C4-2B (cell line): ENCODE measurements around the gene HS3ST5.

Experiments
- H3K27ac ChIP-seq: fragments of 450-650 bp; 2 replicates; pipeline ENCODE4 v1.5.1; 2017
- ZFX ChIP-seq: fragments of 450-650 bp; IDR thresholded peaks from 2 replicates; pipeline ENCODE4 v1.6.1; 2017
- TF ChIP-seq, protein P1 (sequence below): fragments of 450-650 bp; conservative IDR thresholded peaks from 2 replicates; pipeline ENCODE4 v1.5.1; 2017; ENCODE audit warnings: mild to moderate bottlenecking

HS3ST5 gene

DNA sequence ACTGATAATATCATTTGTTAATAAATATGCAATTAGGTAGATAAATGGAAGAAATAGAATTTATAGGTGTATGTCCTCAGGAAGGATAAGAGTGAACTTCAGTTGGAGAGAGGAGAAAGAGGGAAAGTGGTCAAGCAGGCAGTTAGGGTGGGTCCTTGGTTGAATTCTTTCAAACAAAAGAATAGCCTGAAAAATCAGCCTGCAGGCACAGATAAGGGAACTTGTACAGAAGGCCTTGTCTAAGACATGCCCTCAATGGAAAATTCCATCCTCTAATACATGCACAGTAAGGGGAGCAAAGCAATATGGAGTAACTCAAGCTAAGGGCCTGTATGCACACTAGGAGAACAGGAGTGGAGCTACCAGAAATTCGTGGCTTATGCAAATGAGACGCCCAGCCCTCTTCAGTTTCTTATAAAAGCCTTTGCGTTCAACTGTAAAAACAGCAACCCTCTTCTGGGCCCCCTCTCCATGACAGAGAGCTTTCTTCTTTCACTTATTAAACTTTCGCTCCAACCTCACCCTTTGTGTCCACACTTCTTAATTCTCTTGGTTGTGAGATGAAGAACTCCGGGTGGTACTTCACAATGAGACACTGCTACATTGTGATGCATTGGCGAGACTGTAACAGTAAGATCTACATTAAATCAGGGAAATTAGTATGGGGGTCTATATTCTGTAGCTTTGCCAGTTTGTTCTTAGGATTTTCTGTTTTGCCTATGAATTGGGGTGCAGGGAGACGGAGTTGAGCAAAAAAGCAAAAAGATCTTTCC, 147.0 kb downstream of the HS3ST5 start:
- no peak for TF ChIP-seq ZFX
- TF ChIP-seq, protein P1, sequence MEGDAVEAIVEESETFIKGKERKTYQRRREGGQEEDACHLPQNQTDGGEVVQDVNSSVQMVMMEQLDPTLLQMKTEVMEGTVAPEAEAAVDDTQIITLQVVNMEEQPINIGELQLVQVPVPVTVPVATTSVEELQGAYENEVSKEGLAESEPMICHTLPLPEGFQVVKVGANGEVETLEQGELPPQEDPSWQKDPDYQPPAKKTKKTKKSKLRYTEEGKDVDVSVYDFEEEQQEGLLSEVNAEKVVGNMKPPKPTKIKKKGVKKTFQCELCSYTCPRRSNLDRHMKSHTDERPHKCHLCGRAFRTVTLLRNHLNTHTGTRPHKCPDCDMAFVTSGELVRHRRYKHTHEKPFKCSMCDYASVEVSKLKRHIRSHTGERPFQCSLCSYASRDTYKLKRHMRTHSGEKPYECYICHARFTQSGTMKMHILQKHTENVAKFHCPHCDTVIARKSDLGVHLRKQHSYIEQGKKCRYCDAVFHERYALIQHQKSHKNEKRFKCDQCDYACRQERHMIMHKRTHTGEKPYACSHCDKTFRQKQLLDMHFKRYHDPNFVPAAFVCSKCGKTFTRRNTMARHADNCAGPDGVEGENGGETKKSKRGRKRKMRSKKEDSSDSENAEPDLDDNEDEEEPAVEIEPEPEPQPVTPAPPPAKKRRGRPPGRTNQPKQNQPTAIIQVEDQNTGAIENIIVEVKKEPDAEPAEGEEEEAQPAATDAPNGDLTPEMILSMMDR, result no peak
- no peak overlapping the region for H3K27ac ChIP-seq

DNA sequence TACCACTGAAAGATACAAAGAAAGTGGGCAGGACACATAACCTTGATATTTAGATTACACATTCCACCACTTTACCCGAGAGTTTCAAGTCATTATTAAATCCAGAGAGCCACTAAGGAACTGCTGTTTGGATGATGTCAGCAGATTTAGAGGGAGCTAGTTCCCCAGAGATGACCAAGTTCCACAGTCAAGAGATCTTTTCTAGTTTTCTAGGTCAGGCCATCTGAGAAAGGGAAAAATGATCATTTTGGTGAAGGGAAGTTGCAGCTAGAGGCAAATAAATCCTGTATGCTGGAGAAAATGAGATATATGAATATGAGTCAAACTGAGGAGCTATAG, 147.8 kb downstream of the HS3ST5 start:
- TF ChIP-seq, protein P1, result no peak
- no peak for TF ChIP-seq ZFX
- no peak overlapping the region for H3K27ac ChIP-seq

DNA sequence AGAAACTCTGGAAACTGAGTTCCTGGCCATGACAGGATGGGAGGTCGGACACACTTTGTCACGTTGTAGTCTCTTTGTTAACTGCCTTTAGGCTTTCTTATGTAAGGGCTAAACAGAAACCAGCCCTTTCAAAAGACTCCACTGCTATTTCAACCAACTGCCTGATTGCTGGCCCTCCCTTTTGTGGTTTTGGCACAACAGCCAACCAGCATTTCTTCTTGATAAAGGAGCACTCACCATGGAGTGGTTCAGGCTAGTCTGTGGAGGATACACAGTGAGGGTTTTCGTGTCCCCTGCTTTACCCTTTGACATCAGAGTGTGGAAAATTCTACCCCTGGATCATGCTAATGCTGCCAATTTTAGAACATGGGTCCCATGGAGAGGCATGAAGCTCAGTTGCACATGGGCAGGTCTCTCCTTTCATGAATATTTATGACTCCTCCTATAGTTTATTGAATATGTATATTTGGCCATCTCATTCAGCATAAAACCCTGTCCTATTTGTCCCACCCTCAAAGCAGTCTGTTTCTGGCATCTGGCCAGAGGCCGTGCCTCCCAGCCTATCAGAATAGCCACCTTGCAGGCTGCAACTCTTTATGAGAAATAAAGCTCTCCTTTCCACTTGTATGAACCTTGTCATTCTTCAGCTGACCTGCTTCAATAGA, 148.3 kb downstream of the HS3ST5 start:
- TF ChIP-seq, protein P1, result no peak
- no peak for TF ChIP-seq ZFX
- no peak overlapping the region for H3K27ac ChIP-seq

DNA sequence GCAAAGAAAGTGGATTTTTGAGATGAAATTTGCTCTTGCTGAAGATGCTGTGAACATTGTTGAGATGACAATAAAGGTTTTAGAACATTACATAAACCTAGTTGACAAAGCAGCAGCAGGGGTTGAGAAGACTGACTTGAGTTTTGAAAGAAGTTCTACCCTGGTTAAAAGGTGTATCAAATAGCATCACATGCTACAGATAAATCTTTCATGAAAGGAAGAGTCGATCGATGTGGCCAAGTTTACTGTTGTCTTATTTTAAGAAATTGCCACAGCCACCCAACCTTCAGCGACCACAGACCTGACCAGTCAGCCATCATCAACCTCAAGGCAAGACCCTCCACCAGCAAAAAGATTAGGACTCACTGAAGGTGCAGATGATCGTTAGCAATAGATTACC, 155.3 kb downstream of the HS3ST5 start:
- TF ChIP-seq, protein P1, result no peak
- TF ChIP-seq ZFX, result no peak
- no peak overlapping the region for H3K27ac ChIP-seq

- TF ChIP-seq ZFX, result no peak
- TF ChIP-seq, protein P1, result no peak
- H3K27ac ChIP-seq, result no peak overlapping the region
These were observed 161.2 kb downstream of the HS3ST5 start for GRCh38 chr6:114181664-114182063.

GRCh38 chr6:114179411-114179810, 163.4 kb downstream of the HS3ST5 start:
- TF ChIP-seq, protein P1, result no peak
- no peak for TF ChIP-seq ZFX
- no peak overlapping the region for H3K27ac ChIP-seq

DNA sequence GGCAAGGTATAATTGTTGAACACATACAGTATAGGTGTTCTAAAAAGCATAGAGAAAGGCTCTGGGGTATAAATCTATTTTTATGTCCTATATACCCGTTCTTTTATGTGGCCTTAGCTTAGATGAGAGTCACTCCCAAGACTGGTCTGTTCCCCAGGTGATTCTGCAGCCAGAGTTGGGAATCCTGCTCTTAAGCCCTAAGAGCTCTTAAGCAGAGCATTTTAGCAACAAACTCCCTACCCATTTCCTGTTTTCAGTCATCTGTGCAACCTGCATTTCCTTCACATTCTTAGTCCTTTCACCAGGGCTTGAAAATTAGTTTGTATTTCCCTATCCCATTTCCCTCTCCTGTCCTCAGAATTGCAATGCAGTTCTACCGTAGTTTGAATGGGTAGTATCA, 166.1 kb downstream of the HS3ST5 start:
- TF ChIP-seq, protein P1, result no peak
- TF ChIP-seq ZFX, result no peak
- no peak overlapping the region for H3K27ac ChIP-seq
